ENCODE results near the gene TRIM59. TPM values are rescaled to one million over a fixed set of nuclear protein-coding genes. Genes with fewer than 3 reads are reported as not detected.

TRIM59 gene
- total and polyA plus RNA-seq, 10 of the 15 experiments (the other 5 are each of a cell fraction or from before 2014, with no cell fraction given), result 14.4 to 105 (median 33.3) TPM

GRCh38 chr3:160390565-160391138 lies 58.9 kb downstream of the TRIM59 start:
- RAD21 ChIA-PET (ENCODE audit: unreplicated experiment), result interaction anchor here (1.0 kb wide), 1 partner anchor 12 kb away, joined by 3 read pairs; no protein-coding TSS in a partner anchor
- no peaks in the 10 kb centered on the region for H3K36me3 ChIP-seq (ENCODE audit: control insufficient read depth in 2 of 2, insufficient read depth in 2 of 2, low read length in 1 of 2)
- no peaks in the 10 kb centered on the region for H3K27me3 ChIP-seq (replicated peaks in 1 of 2; ENCODE audit: control insufficient read depth in 2 of 2, insufficient read depth in 2 of 2, low read length in 1 of 2)
- DNase-seq (ENCODE audit: low read depth, low spot score), result no peak
- H3K9ac ChIP-seq (ENCODE audit: control insufficient read depth, insufficient read depth, low read length), result no peak overlapping the region
- intact Hi-C loops (cut with micrococcal nuclease; ENCODE audit: unreplicated experiment), result no loop called here
- no peak for FAIRE-seq
- no peak overlapping the region for H3K4me2 ChIP-seq (ENCODE audit: control insufficient read depth, insufficient read depth)
- H3K4me1 ChIP-seq (ENCODE audit: control insufficient read depth, insufficient read depth, low read length), result peaks cover 3% of the 10 kb centered on the region; the same call in 1 of the 2 replicates
- no peak overlapping the region for H3K4me3 ChIP-seq
- peak; percentile 74 for ATAC-seq
- no peaks in the 10 kb centered on the region for H3K9me3 ChIP-seq (replicated peaks; ENCODE audit: control insufficient read depth, insufficient read depth, low read length)
- BruUV-seq (replicated peaks), result no TSS peak
- H3K27ac ChIP-seq (ENCODE audit: control insufficient read depth, insufficient read depth), result no peak overlapping the region
- H2AFZ ChIP-seq (ENCODE audit: control insufficient read depth, low read depth, low read length), result no peak overlapping the region
- no peaks in the 10 kb centered on the region for H4K20me1 ChIP-seq (ENCODE audit: control insufficient read depth, insufficient read depth)
- CTCF ChIA-PET, result interaction anchor here (0.6 to 1.6 kb wide), 4 partner anchors 10 to 23 kb away, joined by 3 to 4 read pairs (median 4); no protein-coding TSS in a partner anchor
- POLR2A ChIA-PET, result interaction anchor here (1.4 kb wide), 1 partner anchor 11 kb away, joined by 3 read pairs; no protein-coding TSS in a partner anchor
- H3K79me2 ChIP-seq (ENCODE audit: control insufficient read depth, insufficient read depth, low read length), result peaks cover 7% of the 10 kb centered on the region
- no peak for TF ChIP-seq STAT3 (IDR thresholded peaks at IDR 0.05; ENCODE audit: low read depth, low read length)
- no peak for TF ChIP-seq HCFC1 (IDR thresholded peaks at IDR 0.05; ENCODE audit: low read length)
- TF ChIP-seq, protein P1, sequence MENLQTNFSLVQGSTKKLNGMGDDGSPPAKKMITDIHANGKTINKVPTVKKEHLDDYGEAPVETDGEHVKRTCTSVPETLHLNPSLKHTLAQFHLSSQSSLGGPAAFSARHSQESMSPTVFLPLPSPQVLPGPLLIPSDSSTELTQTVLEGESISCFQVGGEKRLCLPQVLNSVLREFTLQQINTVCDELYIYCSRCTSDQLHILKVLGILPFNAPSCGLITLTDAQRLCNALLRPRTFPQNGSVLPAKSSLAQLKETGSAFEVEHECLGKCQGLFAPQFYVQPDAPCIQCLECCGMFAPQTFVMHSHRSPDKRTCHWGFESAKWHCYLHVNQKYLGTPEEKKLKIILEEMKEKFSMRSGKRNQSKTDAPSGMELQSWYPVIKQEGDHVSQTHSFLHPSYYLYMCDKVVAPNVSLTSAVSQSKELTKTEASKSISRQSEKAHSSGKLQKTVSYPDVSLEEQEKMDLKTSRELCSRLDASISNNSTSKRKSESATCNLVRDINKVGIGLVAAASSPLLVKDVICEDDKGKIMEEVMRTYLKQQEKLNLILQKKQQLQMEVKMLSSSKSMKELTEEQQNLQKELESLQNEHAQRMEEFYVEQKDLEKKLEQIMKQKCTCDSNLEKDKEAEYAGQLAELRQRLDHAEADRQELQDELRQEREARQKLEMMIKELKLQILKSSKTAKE (IDR thresholded peaks at IDR 0.05; ENCODE audit: low read depth, poor library complexity, severe bottlenecking), result no peak
- TF ChIP-seq GATAD2B (conservative IDR thresholded peaks at IDR 0.05; ENCODE audit: low read depth), result no peak
- TF ChIP-seq NBN (IDR thresholded peaks at IDR 0.05), result no peak
- TF ChIP-seq RUNX3 (IDR thresholded peaks at IDR 0.05; ENCODE audit: low read length), result peak; percentile 9; the same call in 1 of the 2 replicates
- TF ChIP-seq STAT1 (conservative IDR thresholded peaks at IDR 0.05), result no peak
- no peak for TF ChIP-seq SUZ12 (IDR thresholded peaks at IDR 0.05; ENCODE audit: unreplicated experiment)
- 81% methylated on average over 3 of the region's 3 CpGs for WGBS (ENCODE audit: insufficient coverage, insufficient replicate concordance, low lambda C conversion rate, missing lambda C conversion rate)
- in situ Hi-C loops (cut with MboI), result no loop called here
- SMC1A ChIA-PET (ENCODE audit: uncharacterized antibody, unreplicated experiment), result interaction anchor here (1.2 kb wide), 1 partner anchor 9 kb away, joined by 6 read pairs; no protein-coding TSS in a partner anchor

MicroRNAs encoded within 50 kb of the gene (microRNA counts, 767-probe panel; counts per million panel counts)
- microRNA hsa-miR-15b-5p, result 5,411 counts per million, percentile 98 among the panel's probes with 10 or more counts

Small RNA genes lying within 50 kb of the gene (microRNA-seq; reads per million reads assigned to microRNA genes)
- gene MIR15B, result 2,347 reads per million, percentile 92 among the genes with 10 or more reads in this experiment
- 5,019 reads per million, percentile 95 among the genes with 10 or more reads in this experiment for gene MIR16-2

Small RNA genes lying within 50 kb of the gene (small RNA-seq; reads per million reads assigned to genes)
- 366 reads per million, percentile 99 among the genes with 10 or more reads in this experiment for gene MIR15B
- gene MIR16-2, result 93.0 reads per million, percentile 99 among the genes with 10 or more reads in this experiment
- gene RNU7-136P, result not detected

Other genes starting within 250 kb of the TRIM59 start
- not detected in 2 replicates for gene C3orf80, start 224.4 kb downstream of the TRIM59 start, total RNA-seq (2014; rRNA removed)
- gene C3orf80, start 224.4 kb downstream of the TRIM59 start, total RNA-seq (2014; rRNA removed; fragmentation: Illumina TruSeq; extraction: Trizol), result not detected in 2 replicates
- gene C3orf80, start 224.4 kb downstream of the TRIM59 start, total RNA-seq (2021), result 0.08 TPM in 1 of 2 replicates, not detected in the other
- not detected in 2 replicates for gene C3orf80, start 224.4 kb downstream of the TRIM59 start, polyA plus RNA-seq (2011; rRNA removed)
- gene C3orf80, start 224.4 kb downstream of the TRIM59 start, polyA plus RNA-seq (2014; fragmentation: Illumina TruSeq; extraction: Trizol), result not detected in 2 replicates
- gene C3orf80, start 224.4 kb downstream of the TRIM59 start, polyA plus RNA-seq (2014; fragmentation: Nextera tagmentation; extraction: Ambion mirVana), result under 1 TPM in 1 of 2 experiments, not detected in 1; 0.02 TPM
- gene C3orf80, start 224.4 kb downstream of the TRIM59 start, polyA plus RNA-seq (2014; rRNA removed), result 0.04 TPM in 1 of 2 replicates, not detected in the other
- not detected for gene C3orf80, start 224.4 kb downstream of the TRIM59 start, polyA plus RNA-seq (2016; fragmentation: Nextera tagmentation; extraction: Ambion mirVana)
- 14.1 and 16.2 TPM in 2 replicates for gene IFT80, start 50.6 kb downstream of the TRIM59 start, total RNA-seq (2014; rRNA removed)
- gene IFT80, start 50.6 kb downstream of the TRIM59 start, total RNA-seq (2014; rRNA removed; fragmentation: Illumina TruSeq; extraction: Trizol), result 20.2 and 21.5 TPM in 2 replicates
- 11.1 and 13.7 TPM in 2 replicates for gene IFT80, start 50.6 kb downstream of the TRIM59 start, total RNA-seq (2021)
- gene IFT80, start 50.6 kb downstream of the TRIM59 start, polyA plus RNA-seq (2011; rRNA removed), result 16.2 and 29.3 TPM in 2 replicates
- 18.4 and 27.6 TPM in 2 replicates for gene IFT80, start 50.6 kb downstream of the TRIM59 start, polyA plus RNA-seq (2014; fragmentation: Illumina TruSeq; extraction: Trizol)
- gene IFT80, start 50.6 kb downstream of the TRIM59 start, polyA plus RNA-seq (2014; fragmentation: Nextera tagmentation; extraction: Ambion mirVana), result 1 to 10 TPM; 6.5 to 6.7 TPM
- 14.4 and 15.4 TPM in 2 replicates for gene IFT80, start 50.6 kb downstream of the TRIM59 start, polyA plus RNA-seq (2014; rRNA removed)
- gene IFT80, start 50.6 kb downstream of the TRIM59 start, polyA plus RNA-seq (2016; fragmentation: Nextera tagmentation; extraction: Ambion mirVana), result 10 to 100 TPM; 11.6 to 14.1 TPM
- gene SMC4, start 50.1 kb downstream of the TRIM59 start, total RNA-seq (2014; rRNA removed), result 130 and 133 TPM in 2 replicates
- 224 and 231 TPM in 2 replicates for gene SMC4, start 50.1 kb downstream of the TRIM59 start, total RNA-seq (2014; rRNA removed; fragmentation: Illumina TruSeq; extraction: Trizol)
- gene SMC4, start 50.1 kb downstream of the TRIM59 start, total RNA-seq (2021), result 124 and 142 TPM in 2 replicates
- 93.3 and 214 TPM in 2 replicates for gene SMC4, start 50.1 kb downstream of the TRIM59 start, polyA plus RNA-seq (2011; rRNA removed)
- gene SMC4, start 50.1 kb downstream of the TRIM59 start, polyA plus RNA-seq (2014; fragmentation: Illumina TruSeq; extraction: Trizol), result 250 and 324 TPM in 2 replicates
- gene SMC4, start 50.1 kb downstream of the TRIM59 start, polyA plus RNA-seq (2014; fragmentation: Nextera tagmentation; extraction: Ambion mirVana), result 100 to 1,000 TPM in 1 of 2 experiments, 10 to 100 TPM in 1; 75.6 to 127 TPM
- gene SMC4, start 50.1 kb downstream of the TRIM59 start, polyA plus RNA-seq (2014; rRNA removed), result 121 and 128 TPM in 2 replicates
- 100 to 1,000 TPM; 278 to 288 TPM for gene SMC4, start 50.1 kb downstream of the TRIM59 start, polyA plus RNA-seq (2016; fragmentation: Nextera tagmentation; extraction: Ambion mirVana)
- gene KPNA4, start 115.8 kb upstream of the TRIM59 start, total RNA-seq (2014; rRNA removed), result 17.3 and 18.3 TPM in 2 replicates
- 29.9 and 30.5 TPM in 2 replicates for gene KPNA4, start 115.8 kb upstream of the TRIM59 start, total RNA-seq (2014; rRNA removed; fragmentation: Illumina TruSeq; extraction: Trizol)
- 40.6 and 44.4 TPM in 2 replicates for gene KPNA4, start 115.8 kb upstream of the TRIM59 start, total RNA-seq (2021)
- gene KPNA4, start 115.8 kb upstream of the TRIM59 start, polyA plus RNA-seq (2011; rRNA removed), result 18.8 and 30.9 TPM in 2 replicates
- 23.3 and 27.3 TPM in 2 replicates for gene KPNA4, start 115.8 kb upstream of the TRIM59 start, polyA plus RNA-seq (2014; fragmentation: Illumina TruSeq; extraction: Trizol)
- 10 to 100 TPM in 1 of 2 experiments, 1 to 10 TPM in 1; 9.9 to 15.8 TPM for gene KPNA4, start 115.8 kb upstream of the TRIM59 start, polyA plus RNA-seq (2014; fragmentation: Nextera tagmentation; extraction: Ambion mirVana)
- gene KPNA4, start 115.8 kb upstream of the TRIM59 start, polyA plus RNA-seq (2014; rRNA removed), result 12.4 and 13.8 TPM in 2 replicates
- gene KPNA4, start 115.8 kb upstream of the TRIM59 start, polyA plus RNA-seq (2016; fragmentation: Nextera tagmentation; extraction: Ambion mirVana), result 10 to 100 TPM; 14.4 to 20.3 TPM
- gene ARL14, start 227.4 kb upstream of the TRIM59 start, total RNA-seq (2014; rRNA removed), result not detected in 2 replicates
- gene ARL14, start 227.4 kb upstream of the TRIM59 start, total RNA-seq (2014; rRNA removed; fragmentation: Illumina TruSeq; extraction: Trizol), result not detected in 2 replicates
- not detected in 2 replicates for gene ARL14, start 227.4 kb upstream of the TRIM59 start, total RNA-seq (2021)
- not detected in 2 replicates for gene ARL14, start 227.4 kb upstream of the TRIM59 start, polyA plus RNA-seq (2011; rRNA removed)
- 0.04 TPM in 1 of 2 replicates, not detected in the other for gene ARL14, start 227.4 kb upstream of the TRIM59 start, polyA plus RNA-seq (2014; fragmentation: Illumina TruSeq; extraction: Trizol)
- under 1 TPM in 1 of 2 experiments, not detected in 1; 0.18 TPM for gene ARL14, start 227.4 kb upstream of the TRIM59 start, polyA plus RNA-seq (2014; fragmentation: Nextera tagmentation; extraction: Ambion mirVana)
- not detected in 2 replicates for gene ARL14, start 227.4 kb upstream of the TRIM59 start, polyA plus RNA-seq (2014; rRNA removed)
- not detected for gene ARL14, start 227.4 kb upstream of the TRIM59 start, polyA plus RNA-seq (2016; fragmentation: Nextera tagmentation; extraction: Ambion mirVana)